Mesendoderm (in vitro differentiated cells): ENCODE data around the gene FMN1.

Experiments used
- DNase-seq: peaks from one replicate; pipeline ENCODE4 v3.0.0; 2013
- H2AK5ac ChIP-seq: 2 replicates; pipeline ENCODE4 v1.6.1; 2013; ENCODE audit warnings: low read length, inconsistent platforms
- H2BK120ac ChIP-seq: 2 replicates; pipeline ENCODE4 v1.6.1; 2013; ENCODE audit warnings: low read depth, mild to moderate bottlenecking, low read length, moderate library complexity, mixed read lengths
- H2BK15ac ChIP-seq: replicated peaks from 2 replicates; pipeline ENCODE4 v1.6.1; 2013; ENCODE audit warnings: low read depth, mild to moderate bottlenecking, moderate library complexity
- H2BK5ac ChIP-seq: 2 replicates; pipeline ENCODE4 v1.6.1; 2013; ENCODE audit warnings: low read length, inconsistent platforms
- H3K18ac ChIP-seq: 2 replicates; pipeline ENCODE4 v1.6.1; 2013; ENCODE audit warnings: mild to moderate bottlenecking, low read length, mixed read lengths
- H3K23ac ChIP-seq: one replicate; pipeline ENCODE4 v1.6.1; 2013; ENCODE audit warnings: low read length
- H3K27ac ChIP-seq: 2 replicates; pipeline ENCODE4 v1.5.1; 2013; ENCODE audit warnings: low read depth, mild to moderate bottlenecking, inconsistent platforms, low read length, moderate library complexity
- H3K27me3 ChIP-seq: 2 replicates; pipeline ENCODE4 v1.6.1; 2013; ENCODE audit warnings: low read length, control low read depth, mild to moderate bottlenecking, inconsistent platforms; ENCODE audit not compliant: insufficient read depth, poor library complexity
- H3K36me3 ChIP-seq: 2 replicates; pipeline ENCODE4 v1.6.1; 2013; ENCODE audit warnings: low read length, inconsistent platforms; ENCODE audit not compliant: control insufficient read depth, insufficient read depth
- H3K4ac ChIP-seq: one replicate; pipeline ENCODE4 v1.6.1; 2013; ENCODE audit warnings: low read depth, mild to moderate bottlenecking, low read length, moderate library complexity
- H3K4me1 ChIP-seq: 2 replicates; pipeline ENCODE4 v1.6.1; 2013; ENCODE audit warnings: low read depth, low read length, inconsistent platforms; ENCODE audit not compliant: control insufficient read depth
- H3K4me2 ChIP-seq: 2 replicates; pipeline ENCODE4 v1.6.1; 2013; ENCODE audit warnings: low read length
- H3K4me3 ChIP-seq: 2 replicates; pipeline ENCODE4 v1.5.1; 2013; ENCODE audit warnings: mild to moderate bottlenecking, low read length
- H3K56ac ChIP-seq: one replicate; pipeline ENCODE4 v1.6.1; 2013; ENCODE audit warnings: low read length
- H3K79me1 ChIP-seq: 2 replicates; pipeline ENCODE4 v1.6.1; 2013; ENCODE audit warnings: low read length, inconsistent platforms
- H3K79me2 ChIP-seq: 2 replicates; pipeline ENCODE4 v1.6.1; 2013; ENCODE audit warnings: mild to moderate bottlenecking, low read length; ENCODE audit not compliant: control insufficient read depth, insufficient read depth
- H3K9ac ChIP-seq: 2 replicates; pipeline ENCODE4 v1.6.1; 2013; ENCODE audit warnings: low read length, inconsistent platforms
- H4K5ac ChIP-seq: one replicate; pipeline ENCODE4 v1.6.1; 2013; ENCODE audit warnings: low read length
- H4K8ac ChIP-seq: one replicate; pipeline ENCODE4 v1.6.1; 2013; ENCODE audit warnings: low read depth, mild to moderate bottlenecking, control low read depth, low read length, moderate library complexity
- WGBS: extraction: QIAGEN DNeasy Blood & Tissue Kit; methylation state at CpG from one replicate; pipeline ENCODE4 v1.1.7; 2013; ENCODE audit warnings: low lambda C conversion rate, missing lambda C conversion rate; ENCODE audit not compliant: insufficient coverage; ENCODE audit errors: extremely low coverage; 5-methylcytosine and 5-hydroxymethylcytosine counted together

Gene FMN1

GRCh38 chr15:33157371-33158037 is 37.0 kb downstream of the FMN1 start:
- no peak for DNase-seq
- Histone ChIP-seq H2BK15ac (no peak overlapping the region), H3K4me3 (no peak overlapping the region), H3K79me1 (no peaks in the 10 kb centered on the region), H3K23ac (no peak overlapping the region), H3K4me1 (no peaks in the 10 kb centered on the region), H3K4ac (no peak overlapping the region), H2AK5ac (no peak overlapping the region), H3K27me3 (no peaks in the 10 kb centered on the region), H3K4me2 (no peak overlapping the region), H3K56ac (no peak overlapping the region), H3K79me2 (no peaks in the 10 kb centered on the region), H3K36me3 (no peaks in the 10 kb centered on the region), H4K5ac (no peak overlapping the region), H2BK5ac (no peak overlapping the region), H3K9ac (no peak overlapping the region), H4K8ac (no peak overlapping the region), H3K27ac (no peak overlapping the region), H3K18ac (no peak overlapping the region), H2BK120ac (no peak overlapping the region)
- WGBS: no CpG with 5 or more reads among the region's 6 CpGs

GRCh38 chr15:33155691-33156420 is 38.7 kb downstream of the FMN1 start:
- no peak overlapping the region for H3K23ac ChIP-seq
- no peaks in the 10 kb centered on the region for H3K36me3 ChIP-seq
- no peak overlapping the region for H4K5ac ChIP-seq
- no peak overlapping the region for H4K8ac ChIP-seq
- H3K4me1 ChIP-seq: no peaks in the 10 kb centered on the region
- no peak overlapping the region for H3K9ac ChIP-seq
- no peak overlapping the region for H3K56ac ChIP-seq
- H3K79me2 ChIP-seq: no peaks in the 10 kb centered on the region
- no peak overlapping the region for H2BK5ac ChIP-seq
- H3K4me3 ChIP-seq: no peak overlapping the region
- H2AK5ac ChIP-seq: no peak overlapping the region
- H3K27ac ChIP-seq: no peak overlapping the region
- H3K18ac ChIP-seq: no peak overlapping the region
- H3K27me3 ChIP-seq: no peaks in the 10 kb centered on the region
- H2BK120ac ChIP-seq: no peak overlapping the region
- no peak for DNase-seq
- H3K79me1 ChIP-seq: no peaks in the 10 kb centered on the region
- H3K4me2 ChIP-seq: no peak overlapping the region
- no peak overlapping the region for H3K4ac ChIP-seq
- no CpG with 5 or more reads among the region's 7 CpGs for WGBS
- H2BK15ac ChIP-seq: no peak overlapping the region

- DNase-seq: no peak
- Histone ChIP-seq H3K4me3 (no peak overlapping the region), H3K23ac (no peak overlapping the region), H4K8ac (no peak overlapping the region), H2BK5ac (no peak overlapping the region), H3K4me2 (no peak overlapping the region), H3K4ac (no peak overlapping the region), H3K9ac (no peak overlapping the region), H4K5ac (no peak overlapping the region), H2AK5ac (no peak overlapping the region), H3K79me2 (no peaks in the 10 kb centered on the region), H3K36me3 (no peaks in the 10 kb centered on the region), H2BK120ac (no peak overlapping the region), H3K4me1 (no peaks in the 10 kb centered on the region), H3K56ac (no peak overlapping the region), H3K18ac (no peak overlapping the region), H3K27me3 (no peaks in the 10 kb centered on the region), H2BK15ac (no peak overlapping the region), H3K27ac (no peak overlapping the region), H3K79me1 (no peaks in the 10 kb centered on the region)
- no CpG with 5 or more reads among the region's 14 CpGs for WGBS
Measured at GRCh38 chr15:33154351-33155166, 40.0 kb downstream of the FMN1 start.

GRCh38 chr15:33153548-33153947 is 41.0 kb downstream of the FMN1 start:
- H3K27ac ChIP-seq: no peak overlapping the region
- H4K8ac ChIP-seq: no peak overlapping the region
- no peaks in the 10 kb centered on the region for H3K4me1 ChIP-seq
- H2BK120ac ChIP-seq: no peak overlapping the region
- H2BK15ac ChIP-seq: no peak overlapping the region
- H3K79me1 ChIP-seq: no peaks in the 10 kb centered on the region
- no peak overlapping the region for H3K56ac ChIP-seq
- no peak overlapping the region for H2AK5ac ChIP-seq
- no peak overlapping the region for H3K18ac ChIP-seq
- WGBS: no CpG with 5 or more reads among the region's 17 CpGs
- H2BK5ac ChIP-seq: no peak overlapping the region
- H3K79me2 ChIP-seq: no peaks in the 10 kb centered on the region
- no peaks in the 10 kb centered on the region for H3K36me3 ChIP-seq
- H3K23ac ChIP-seq: no peak overlapping the region
- no peak overlapping the region for H4K5ac ChIP-seq
- H3K27me3 ChIP-seq: no peaks in the 10 kb centered on the region
- H3K4ac ChIP-seq: no peak overlapping the region
- H3K4me2 ChIP-seq: no peak overlapping the region
- H3K4me3 ChIP-seq: no peak overlapping the region
- H3K9ac ChIP-seq: no peak overlapping the region
- no peak for DNase-seq

- no peaks in the 10 kb centered on the region for H3K79me1 ChIP-seq
- DNase-seq: no peak
- H3K27me3 ChIP-seq: no peaks in the 10 kb centered on the region
- H3K18ac ChIP-seq: no peak overlapping the region
- no peak overlapping the region for H3K56ac ChIP-seq
- H3K4me2 ChIP-seq: no peak overlapping the region
- no peaks in the 10 kb centered on the region for H3K79me2 ChIP-seq
- H4K5ac ChIP-seq: no peak overlapping the region
- H2BK5ac ChIP-seq: no peak overlapping the region
- H4K8ac ChIP-seq: no peak overlapping the region
- WGBS: no CpG with 5 or more reads among the region's 5 CpGs
- H3K4me3 ChIP-seq: no peak overlapping the region
- H3K23ac ChIP-seq: no peak overlapping the region
- no peak overlapping the region for H3K9ac ChIP-seq
- no peak overlapping the region for H2BK120ac ChIP-seq
- no peak overlapping the region for H3K27ac ChIP-seq
- no peaks in the 10 kb centered on the region for H3K4me1 ChIP-seq
- H3K36me3 ChIP-seq: no peaks in the 10 kb centered on the region
- H3K4ac ChIP-seq: no peak overlapping the region
- H2BK15ac ChIP-seq: no peak overlapping the region
- no peak overlapping the region for H2AK5ac ChIP-seq
Measured at GRCh38 chr15:33152502-33153109, 41.9 kb downstream of the FMN1 start.
